Uterus (tissue), 4 donors: ENCODE results near the gene MKX. TPM values are rescaled to one million over a fixed set of nuclear protein-coding genes. Genes with fewer than 3 reads are reported as not detected.

Experiments used
- DNase-seq, 2 donors: peaks; one replicate each; pipeline ENCODE4 v3.0.0-alpha.2; 2019 to 2020
- H3K27ac ChIP-seq, 2 donors: fragments of 200-600 bp; sonication (generic); 1 replicate in 1 of 2; 2 replicates in 1 of 2; pipeline ENCODE4 v1.5.1; 2016 to 2018
- H3K27me3 ChIP-seq, 2 donors: fragments of 200-600 bp; sonication (generic); one replicate each; pipeline ENCODE4 v1.5.1; 2018 to 2019; ENCODE audit warnings: control low read depth in 1 of 2
- H3K36me3 ChIP-seq, 2 donors: fragments of 200-600 bp; sonication (generic); one replicate each; pipeline ENCODE4 v1.5.1; 2019; ENCODE audit warnings: control low read depth in 1 of 2
- H3K4me1 ChIP-seq, 2 donors: fragments of 200-600 bp; sonication (generic); one replicate each; pipeline ENCODE4 v1.5.1; 2018 to 2019; ENCODE audit warnings: control low read depth in 1 of 2
- H3K4me3 ChIP-seq, 2 donors: fragments of 200-600 bp; sonication (generic); 1 replicate in 1 of 2; 2 replicates in 1 of 2; pipeline ENCODE4 v1.5.1; 2018 to 2019; ENCODE audit warnings: mild to moderate bottlenecking in 1 of 2
- H3K9me3 ChIP-seq, 2 donors: fragments of 200-600 bp; sonication (generic); one replicate each; pipeline ENCODE4 v1.5.1; 2019; ENCODE audit warnings: control low read depth in 1 of 2
- POLR2A ChIP-seq, 2 donors: fragments of 450-650 bp; IDR thresholded peaks; one replicate each; pipeline ENCODE4 v1.6.1; 2016; ENCODE audit warnings: antibody characterized with exemption in 2 of 2, mild to moderate bottlenecking in 1 of 2, moderate library complexity in 1 of 2
- intact Hi-C: fragments of 100-400 bp; cut with DNase I; formaldehyde crosslinking; loops from one replicate; pipeline ENCODE4 v1.15.1; 2023; ENCODE audit warnings: low total_unique reads
- total RNA-seq, 4 donors: library from RNA; depleted of rRNA in 3 of 4; stranded (reverse); fragments of >200 nt in 3 of 4; gene quantifications; one replicate each; pipeline versions ENCODE4 v1.1.0 to v1.2.4, GENCODE V29; 2014 to 2023
- TF ChIP-seq, protein P1 (sequence below), 4 experiments: fragments of 200-600 bp in 2 of 4; fragments of 450-650 bp in 2 of 4; sonication (generic) in 2 of 4; IDR thresholded peaks; one replicate each; pipeline ENCODE4 v1.5.1; 2016 to 2019; ENCODE audit warnings: antibody characterized with exemption in 4 of 4, mild to moderate bottlenecking in 2 of 4, moderate library complexity in 1 of 4
- donor health status: DM: yes; HTN: yes; CAD: no.

Gene MKX
- total RNA-seq, 4 donors from 2014 or later = 4.4 to 7.6 (median 5.4) TPM

DNA sequence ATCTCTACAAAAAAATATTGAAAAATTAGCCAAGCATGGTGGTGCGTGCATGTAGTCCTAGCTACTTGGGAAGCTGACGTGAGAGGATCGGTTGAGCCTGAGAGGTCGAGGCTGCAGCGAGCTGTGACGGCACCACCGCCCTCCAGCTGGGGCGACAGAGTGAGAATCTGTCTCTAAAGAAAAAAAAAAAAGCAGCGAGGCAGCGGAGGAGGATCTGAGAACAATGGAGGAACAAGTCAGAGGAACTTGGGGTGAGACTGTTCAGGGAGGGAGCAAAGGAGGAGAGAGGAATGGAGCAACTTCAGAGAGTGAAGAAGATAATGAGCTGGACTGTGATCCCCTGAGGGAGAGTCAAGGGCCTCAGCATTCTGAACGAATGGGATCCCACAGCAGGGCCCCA is 85.4 kb downstream of the MKX start:
- DNase-seq = no peak
- Histone ChIP-seq H3K36me3 (no peaks in the 10 kb centered on the region), H3K4me1 (no peaks in the 10 kb centered on the region), H3K9me3 (no peaks in the 10 kb centered on the region), H3K27ac (no peak overlapping the region), H3K4me3 (no peak overlapping the region), H3K27me3 (no peaks in the 10 kb centered on the region)
- no peak for TF ChIP-seq POLR2A (IDR thresholded peaks at IDR 0.05)
- TF ChIP-seq, protein P1, sequence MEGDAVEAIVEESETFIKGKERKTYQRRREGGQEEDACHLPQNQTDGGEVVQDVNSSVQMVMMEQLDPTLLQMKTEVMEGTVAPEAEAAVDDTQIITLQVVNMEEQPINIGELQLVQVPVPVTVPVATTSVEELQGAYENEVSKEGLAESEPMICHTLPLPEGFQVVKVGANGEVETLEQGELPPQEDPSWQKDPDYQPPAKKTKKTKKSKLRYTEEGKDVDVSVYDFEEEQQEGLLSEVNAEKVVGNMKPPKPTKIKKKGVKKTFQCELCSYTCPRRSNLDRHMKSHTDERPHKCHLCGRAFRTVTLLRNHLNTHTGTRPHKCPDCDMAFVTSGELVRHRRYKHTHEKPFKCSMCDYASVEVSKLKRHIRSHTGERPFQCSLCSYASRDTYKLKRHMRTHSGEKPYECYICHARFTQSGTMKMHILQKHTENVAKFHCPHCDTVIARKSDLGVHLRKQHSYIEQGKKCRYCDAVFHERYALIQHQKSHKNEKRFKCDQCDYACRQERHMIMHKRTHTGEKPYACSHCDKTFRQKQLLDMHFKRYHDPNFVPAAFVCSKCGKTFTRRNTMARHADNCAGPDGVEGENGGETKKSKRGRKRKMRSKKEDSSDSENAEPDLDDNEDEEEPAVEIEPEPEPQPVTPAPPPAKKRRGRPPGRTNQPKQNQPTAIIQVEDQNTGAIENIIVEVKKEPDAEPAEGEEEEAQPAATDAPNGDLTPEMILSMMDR (IDR thresholded peaks at IDR 0.05) = no peak
- intact Hi-C loops = no loop called here

DNA sequence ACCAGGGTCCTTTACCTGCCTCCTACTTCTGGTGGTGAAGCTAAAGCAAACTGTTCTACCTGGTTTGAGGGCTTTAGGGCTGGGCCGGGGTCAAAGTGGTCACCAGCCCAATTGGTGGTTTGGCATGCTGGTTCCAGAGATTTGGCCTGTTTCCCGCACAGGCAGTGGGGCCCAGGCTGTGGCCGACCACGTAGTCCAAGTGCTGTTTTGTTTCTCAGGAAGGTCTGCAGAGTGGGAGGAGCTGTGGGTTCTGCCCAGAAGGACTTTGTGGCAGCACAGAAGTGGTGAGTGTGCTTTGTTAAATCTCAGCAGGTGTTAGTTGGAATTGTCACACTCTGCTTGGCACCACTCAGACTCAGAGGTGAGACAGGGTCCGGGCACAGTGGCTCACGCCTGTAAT is 85.8 kb downstream of the MKX start:
- intact Hi-C loops = no loop called here
- Histone ChIP-seq H3K4me1 (no peaks in the 10 kb centered on the region), H3K27me3 (no peaks in the 10 kb centered on the region), H3K4me3 (no peak overlapping the region), H3K36me3 (no peaks in the 10 kb centered on the region), H3K9me3 (no peaks in the 10 kb centered on the region), H3K27ac (no peak overlapping the region)
- DNase-seq = no peak
- TF ChIP-seq, protein P1 (IDR thresholded peaks at IDR 0.05) = no peak
- no peak for TF ChIP-seq POLR2A (IDR thresholded peaks at IDR 0.05)

DNA sequence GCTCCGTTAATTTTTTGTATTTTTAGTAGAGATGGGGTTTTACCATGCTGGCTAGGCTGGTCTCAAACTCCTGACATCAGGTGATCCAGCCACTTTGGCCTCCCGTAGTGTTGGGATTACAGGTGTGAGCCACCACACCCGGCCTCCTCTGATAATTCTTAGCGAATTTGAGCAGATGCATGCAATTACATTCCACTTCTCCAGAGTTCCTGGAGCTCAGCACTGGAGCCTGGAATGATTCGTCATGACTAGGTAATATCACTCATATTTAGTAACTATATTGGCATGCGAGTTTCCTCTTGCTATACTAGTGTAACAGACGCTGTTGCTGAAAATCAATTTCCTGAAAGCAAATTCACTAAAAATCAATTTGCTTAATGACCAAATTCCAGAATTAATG is 86.8 kb downstream of the MKX start:
- Histone ChIP-seq H3K4me1 (no peaks in the 10 kb centered on the region), H3K27me3 (no peaks in the 10 kb centered on the region)
- intact Hi-C loops = no loop called here

DNA sequence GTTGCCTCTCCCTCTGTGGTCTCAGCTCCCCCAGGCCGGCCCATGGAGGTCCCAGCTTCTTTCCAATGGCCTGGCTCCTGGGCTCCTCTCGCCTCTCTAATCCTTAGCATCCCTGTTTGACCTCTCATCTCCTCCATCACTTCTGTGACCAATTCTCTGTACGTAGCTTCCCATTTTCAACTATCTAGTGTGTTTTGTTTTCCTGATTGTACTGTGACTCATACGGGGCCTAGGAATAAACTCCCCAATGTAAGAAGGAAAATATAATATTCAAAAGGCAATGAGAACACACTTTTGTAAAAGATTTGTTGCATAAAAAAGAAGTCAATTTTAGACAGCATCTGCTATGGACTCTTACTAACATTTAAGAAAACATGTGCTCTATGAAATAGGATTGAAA is 90.3 kb downstream of the MKX start:
- Histone ChIP-seq H3K4me1 (no peaks in the 10 kb centered on the region), H3K27me3 (no peaks in the 10 kb centered on the region), H3K9me3 (no peaks in the 10 kb centered on the region), H3K4me3 (no peak overlapping the region), H3K36me3 (no peaks in the 10 kb centered on the region), H3K27ac (no peak overlapping the region)
- intact Hi-C loops = no loop called here
- DNase-seq = no peak
- TF ChIP-seq, protein P1 (IDR thresholded peaks at IDR 0.05) = no peak
- no peak for TF ChIP-seq POLR2A (IDR thresholded peaks at IDR 0.05)

More for the DNA sequence above, 86.8 kb downstream of the MKX start:
- no peak for DNase-seq
- Histone ChIP-seq H3K36me3 (no peaks in the 10 kb centered on the region), H3K4me3 (no peak overlapping the region), H3K27ac (no peak overlapping the region), H3K9me3 (no peaks in the 10 kb centered on the region)
- TF ChIP-seq, protein P1 (IDR thresholded peaks at IDR 0.05) = no peak
- TF ChIP-seq POLR2A (IDR thresholded peaks at IDR 0.05) = no peak

DNA sequence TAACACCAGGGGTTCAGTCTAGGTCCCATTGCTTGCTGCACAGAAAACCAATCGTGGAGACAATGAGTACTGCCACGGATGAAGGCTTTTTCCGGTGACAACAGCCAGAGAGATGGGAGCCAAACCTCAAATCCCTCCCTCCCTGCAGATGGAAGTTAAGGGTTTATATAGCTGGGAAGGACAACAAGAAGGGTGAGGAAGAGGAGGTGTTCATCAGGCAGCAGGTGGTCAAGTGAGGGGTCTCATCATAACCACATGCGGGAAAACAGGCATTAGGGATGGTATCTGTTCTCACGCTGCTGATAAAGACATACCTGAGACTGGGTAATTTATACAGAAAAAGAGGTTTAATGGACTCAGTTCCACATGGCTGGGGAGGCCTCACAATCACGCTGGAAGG is 91.3 kb downstream of the MKX start:
- TF ChIP-seq, protein P1 (IDR thresholded peaks at IDR 0.05) = no peak
- TF ChIP-seq POLR2A (IDR thresholded peaks at IDR 0.05) = no peak
- no peaks in the 10 kb centered on the region for H3K36me3 ChIP-seq
- no peaks in the 10 kb centered on the region for H3K4me1 ChIP-seq
- H3K9me3 ChIP-seq = no peaks in the 10 kb centered on the region
- no peaks in the 10 kb centered on the region for H3K27me3 ChIP-seq
- intact Hi-C loops = no loop called here
- H3K27ac ChIP-seq = no peak overlapping the region
- DNase-seq = no peak
- no peak overlapping the region for H3K4me3 ChIP-seq
